IPS-18c (cell line): ENCODE data around the gene BRAF.
"Not testable (repeated sequence)": the region's sequence is repeated elsewhere in the genome, so short reads cannot be mapped to it uniquely, and the experiment has no call there.

Source experiments
- H3K4me3 ChIP-seq: 2 replicates; pipeline ENCODE4 v1.7.0; 2013; ENCODE audit warnings: low read depth, mild to moderate bottlenecking, low read length, moderate library complexity; ENCODE audit not compliant: insufficient read depth
- H3K9me3 ChIP-seq: one replicate; pipeline ENCODE4 v1.6.1; 2013; ENCODE audit warnings: mild to moderate bottlenecking, low read length, moderate library complexity; ENCODE audit not compliant: control insufficient read depth, insufficient read depth

BRAF gene

DNA sequence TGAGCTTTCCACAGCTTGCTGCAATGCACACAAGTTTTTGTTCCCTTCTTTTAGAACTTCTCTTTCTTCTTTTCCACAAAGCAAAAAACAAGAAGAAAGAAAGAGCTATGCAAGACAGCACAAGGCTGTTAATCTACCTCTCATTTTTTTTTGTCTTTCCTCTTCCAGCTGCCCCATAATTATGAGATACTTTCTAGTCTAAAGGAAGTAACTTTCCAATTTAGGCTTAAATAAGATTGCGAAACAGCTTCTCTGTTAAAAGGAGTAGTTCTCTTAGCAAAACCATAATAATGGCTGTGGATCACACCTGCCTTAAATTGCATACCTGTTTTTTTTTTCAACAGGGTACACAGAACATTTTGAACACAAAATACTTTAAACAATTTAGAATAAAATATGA, 172.2 kb downstream of the BRAF start:
- Histone ChIP-seq H3K9me3 (no peaks in the 10 kb centered on the region), H3K4me3 (no peak overlapping the region)

DNA sequence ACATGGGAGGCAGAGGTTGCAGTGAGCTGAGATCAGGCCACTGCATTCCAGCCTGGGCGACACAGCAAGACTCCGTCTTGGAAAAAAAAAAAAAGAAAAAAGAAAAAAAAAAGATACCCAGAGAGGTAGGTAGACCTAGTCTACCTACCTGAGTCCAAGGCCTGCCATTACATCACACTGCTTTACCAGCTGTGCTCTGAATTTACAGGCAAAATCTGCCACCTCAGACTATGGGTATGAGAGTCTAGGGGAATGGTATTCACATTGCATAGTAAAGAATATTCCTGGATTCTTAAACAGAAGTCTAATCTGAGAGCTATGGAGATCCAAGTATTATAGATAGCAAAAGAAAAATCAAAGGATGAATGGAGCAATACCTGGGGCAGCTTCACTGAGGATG, 178.0 kb downstream of the BRAF start:
- Histone ChIP-seq H3K9me3 (no peaks in the 10 kb centered on the region), H3K4me3 (no peak overlapping the region)

DNA sequence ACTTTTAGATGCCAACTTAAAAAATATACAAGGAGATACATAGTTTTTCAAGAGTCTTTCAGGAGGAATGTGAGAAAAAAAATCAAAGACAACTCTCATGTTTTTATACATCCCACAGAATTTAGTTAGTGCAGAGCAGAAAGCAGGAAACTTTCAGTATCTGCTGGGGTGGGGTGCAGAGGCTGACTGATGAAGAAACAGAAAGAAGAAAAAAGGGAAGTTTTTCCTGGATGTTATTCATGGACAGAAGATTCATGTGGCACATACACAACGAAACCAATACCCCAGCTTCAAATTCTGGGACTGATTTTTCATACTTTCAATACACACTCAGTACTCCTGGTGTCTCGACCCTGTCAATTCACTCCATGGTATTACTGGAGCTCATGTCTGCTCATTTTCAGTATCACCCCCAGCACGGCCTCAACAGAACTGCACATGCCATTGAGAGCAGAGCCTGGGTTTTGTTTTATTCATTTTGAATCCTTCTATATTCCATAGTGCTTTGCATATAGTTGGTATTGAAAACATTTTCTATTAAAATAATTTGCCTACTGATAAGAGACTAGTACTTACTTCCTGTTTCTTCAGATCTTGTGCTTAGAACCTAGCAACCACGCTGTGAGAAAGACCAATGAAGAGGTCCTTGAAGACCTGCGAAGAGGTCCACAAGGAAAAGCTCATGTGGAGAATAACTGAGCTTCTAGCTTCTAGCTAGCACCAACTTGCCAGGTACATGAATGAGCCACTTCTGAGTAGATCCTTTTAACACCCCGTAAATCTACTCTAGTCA, 179.3 kb downstream of the BRAF start:
- no peaks in the 10 kb centered on the region for H3K9me3 ChIP-seq
- H3K4me3 ChIP-seq = no peak overlapping the region

DNA sequence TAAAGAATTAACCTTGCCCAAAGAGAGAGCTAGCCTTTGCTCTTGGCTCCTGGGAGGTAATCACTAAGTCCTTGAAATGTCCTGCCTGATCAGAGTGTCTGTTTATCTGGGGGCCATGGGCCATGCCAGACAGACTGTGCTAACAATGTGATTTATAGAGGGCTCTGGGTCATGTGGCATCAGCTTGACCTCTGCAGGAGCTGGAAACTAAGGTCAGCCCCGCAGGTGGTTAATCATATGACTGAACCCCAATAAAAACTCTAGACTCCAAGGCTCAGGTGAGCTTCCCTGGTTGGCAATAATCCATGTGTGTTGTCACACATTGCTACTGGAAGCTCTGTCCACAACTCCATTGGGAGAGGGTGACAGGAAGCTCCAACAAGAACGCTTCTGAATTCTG, 180.7 kb downstream of the BRAF start:
- Histone ChIP-seq H3K9me3 (no peaks in the 10 kb centered on the region), H3K4me3 (no peak overlapping the region)

DNA sequence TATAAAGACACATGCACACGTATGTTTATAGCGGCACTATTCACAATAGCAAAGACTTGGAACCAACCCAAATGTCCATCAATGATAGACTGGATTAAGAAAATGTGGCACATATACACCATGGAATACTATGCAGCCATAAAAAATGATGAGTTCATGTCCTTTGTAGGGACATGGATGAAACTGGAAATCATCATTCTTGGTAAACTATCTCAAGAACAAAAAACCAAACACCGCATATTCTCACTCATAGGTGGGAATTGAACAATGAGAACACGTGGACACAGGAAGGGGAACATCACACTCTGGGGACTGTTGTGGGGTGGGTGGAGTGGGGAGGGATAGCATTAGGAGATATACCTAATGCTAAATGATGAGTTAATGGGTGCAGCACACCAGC, 181.5 kb downstream of the BRAF start:
- H3K9me3 ChIP-seq = not testable (repeated sequence)

DNA sequence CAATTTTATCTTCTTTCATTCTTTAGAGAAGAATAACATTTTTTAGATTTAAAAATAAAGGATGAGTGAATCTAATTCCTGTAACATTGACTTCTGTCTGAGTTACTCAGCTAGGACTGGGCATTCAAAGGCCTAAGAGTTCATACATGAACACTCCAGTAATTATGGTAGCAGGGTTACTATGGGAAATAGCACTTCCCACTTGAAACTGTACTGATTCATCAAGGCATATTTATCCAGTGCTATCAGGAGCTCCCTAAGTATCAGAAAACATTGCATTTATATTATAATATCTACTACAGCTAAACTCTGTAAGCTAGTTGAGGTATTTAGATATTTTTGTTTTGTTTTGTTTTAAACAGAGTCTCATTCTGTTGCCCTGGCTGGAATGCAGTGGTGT, 186.4 kb downstream of the BRAF start:
- no peak overlapping the region for H3K4me3 ChIP-seq
- H3K9me3 ChIP-seq = no peaks in the 10 kb centered on the region

More for the DNA sequence above, 181.5 kb downstream of the BRAF start:
- not testable (repeated sequence) for H3K4me3 ChIP-seq

DNA sequence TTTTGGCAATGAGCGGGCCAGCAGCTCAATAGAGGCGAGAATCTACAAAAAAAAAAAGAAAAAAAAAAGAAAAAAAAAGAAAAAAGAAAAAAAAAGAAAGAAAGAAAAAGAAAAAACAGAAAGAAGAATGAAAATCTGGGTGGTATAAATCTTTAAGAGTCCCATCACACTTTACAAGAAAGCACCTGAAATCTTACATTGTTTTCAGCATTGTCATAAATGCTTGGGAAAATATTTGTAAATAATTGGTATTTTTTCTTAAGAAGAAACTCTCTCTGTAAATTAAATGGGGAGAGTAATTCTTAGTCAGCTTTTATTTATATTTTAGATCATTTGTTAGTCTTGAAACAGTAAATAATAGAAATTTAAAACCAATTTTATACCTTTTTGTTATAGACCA, 190.0 kb downstream of the BRAF start:
- Histone ChIP-seq H3K4me3 (no peak overlapping the region), H3K9me3 (no peaks in the 10 kb centered on the region)

DNA sequence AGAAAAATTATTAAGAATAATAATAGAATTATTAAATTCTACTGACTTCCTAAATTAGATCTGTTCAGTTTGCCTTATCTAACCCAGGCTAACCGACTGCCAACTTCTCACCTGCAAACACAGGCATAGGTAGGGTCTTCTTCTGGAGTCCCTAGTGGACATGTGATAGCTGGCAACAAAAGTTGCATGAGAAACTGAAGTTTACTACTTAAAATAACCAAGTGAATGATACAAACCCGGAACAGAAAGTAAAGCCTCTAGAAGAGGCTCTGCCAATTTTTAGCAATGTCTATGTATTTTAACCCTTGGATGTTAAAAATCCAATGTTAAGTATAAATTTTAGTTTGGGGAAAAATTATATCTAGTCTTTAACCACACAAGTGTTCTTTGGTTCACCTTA, 190.6 kb downstream of the BRAF start:
- H3K4me3 ChIP-seq = no peak overlapping the region
- H3K9me3 ChIP-seq = no peaks in the 10 kb centered on the region

DNA sequence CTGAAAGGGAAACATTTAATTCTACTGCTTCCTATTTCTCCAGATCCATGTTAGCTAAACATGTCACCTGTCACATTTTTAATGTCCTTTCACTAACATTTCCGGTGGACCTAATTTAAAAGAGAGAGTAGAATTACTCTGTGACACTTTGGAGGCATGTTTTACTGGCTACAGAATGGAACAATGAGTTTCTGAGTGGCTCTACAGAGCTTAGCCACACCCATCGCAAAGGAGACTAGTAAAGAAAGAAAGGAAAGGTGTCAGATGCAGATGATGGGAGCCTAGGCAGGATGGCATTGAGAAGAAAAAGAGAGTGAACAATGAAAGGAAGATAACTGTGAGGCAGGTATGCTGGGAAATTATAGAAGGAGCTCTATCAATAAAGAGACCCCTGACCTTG, 192.3 kb downstream of the BRAF start:
- no peaks in the 10 kb centered on the region for H3K9me3 ChIP-seq

DNA sequence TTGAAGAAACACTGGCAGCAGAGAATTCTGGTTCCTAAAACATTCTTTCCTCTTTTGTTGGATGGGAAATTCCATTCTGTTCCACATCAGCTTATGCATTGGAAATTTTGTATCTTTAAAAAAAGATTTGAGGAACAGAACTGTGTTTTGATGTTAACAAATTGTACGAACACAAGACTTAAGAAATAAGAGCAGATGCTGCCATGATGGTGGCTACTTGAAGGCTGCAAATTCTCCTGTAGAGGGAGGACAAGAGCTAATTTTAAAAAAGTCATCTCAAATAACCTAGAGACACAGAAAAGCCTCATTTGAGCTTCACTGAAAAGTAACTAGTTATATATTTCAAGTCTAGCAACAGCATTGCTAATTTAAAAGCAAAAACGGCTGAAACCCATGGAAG, 198.4 kb downstream of the BRAF start:
- no peak overlapping the region for H3K4me3 ChIP-seq
- no peaks in the 10 kb centered on the region for H3K9me3 ChIP-seq

More for the DNA sequence above, 192.3 kb downstream of the BRAF start:
- no peak overlapping the region for H3K4me3 ChIP-seq

DNA sequence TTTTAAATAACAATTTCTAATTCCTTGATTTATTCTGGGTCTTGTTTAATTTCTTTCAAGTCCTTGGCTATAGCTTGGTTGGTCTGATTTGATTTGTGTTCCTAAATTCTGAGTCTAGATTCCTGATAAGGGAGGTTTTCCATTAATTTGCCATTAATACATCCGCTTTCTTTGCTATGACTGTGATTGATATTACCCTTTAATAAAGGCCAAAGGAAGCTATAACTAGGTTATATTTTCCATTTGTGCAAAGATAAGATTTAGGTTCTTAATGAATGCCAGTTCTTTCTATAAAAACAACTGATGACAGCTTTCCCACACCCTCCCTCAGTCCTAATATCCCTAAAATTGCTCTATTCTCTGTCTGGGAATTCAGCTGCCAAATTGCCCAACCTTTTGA, 200.0 kb downstream of the BRAF start:
- Histone ChIP-seq H3K4me3 (no peak overlapping the region), H3K9me3 (no peaks in the 10 kb centered on the region)

DNA sequence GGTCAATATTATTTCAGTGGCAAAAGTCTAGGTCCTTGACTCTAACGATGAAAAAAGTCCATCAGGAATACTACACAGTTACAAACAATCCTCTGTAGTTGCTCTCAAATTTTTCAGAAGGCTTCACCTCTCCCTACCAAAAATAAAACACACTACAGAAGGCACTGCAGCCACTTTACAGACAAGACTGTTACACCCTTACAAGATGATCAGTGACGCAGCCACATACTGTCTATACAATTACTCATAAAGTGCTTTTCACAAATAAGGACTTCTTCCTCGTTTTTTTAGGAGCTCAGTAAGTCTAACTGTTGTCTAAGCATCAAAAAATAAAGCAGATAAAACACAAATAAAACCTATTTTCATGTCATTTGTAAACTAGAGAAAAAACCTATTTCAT, 201.2 kb downstream of the BRAF start:
- H3K9me3 ChIP-seq = no peaks in the 10 kb centered on the region
- no peak overlapping the region for H3K4me3 ChIP-seq

DNA sequence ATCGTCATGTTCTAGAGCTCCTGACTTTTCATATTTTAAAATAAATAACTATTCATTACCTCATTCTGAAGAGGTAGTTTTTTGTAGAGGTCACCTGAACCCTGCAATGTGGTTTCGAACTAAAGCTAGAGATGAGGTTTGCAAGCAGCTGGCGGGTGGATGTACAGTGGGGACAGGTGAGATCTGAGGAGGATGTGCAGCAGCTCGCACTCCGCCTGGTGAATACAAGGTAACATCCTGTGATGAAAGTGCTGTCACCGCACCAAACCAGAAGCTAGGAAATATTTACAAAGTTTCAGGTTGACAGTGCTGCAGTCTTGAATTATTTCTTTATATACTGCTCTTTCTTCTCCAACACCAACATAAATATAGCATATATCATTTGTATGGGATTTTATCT, 201.7 kb downstream of the BRAF start:
- no peak overlapping the region for H3K4me3 ChIP-seq

DNA sequence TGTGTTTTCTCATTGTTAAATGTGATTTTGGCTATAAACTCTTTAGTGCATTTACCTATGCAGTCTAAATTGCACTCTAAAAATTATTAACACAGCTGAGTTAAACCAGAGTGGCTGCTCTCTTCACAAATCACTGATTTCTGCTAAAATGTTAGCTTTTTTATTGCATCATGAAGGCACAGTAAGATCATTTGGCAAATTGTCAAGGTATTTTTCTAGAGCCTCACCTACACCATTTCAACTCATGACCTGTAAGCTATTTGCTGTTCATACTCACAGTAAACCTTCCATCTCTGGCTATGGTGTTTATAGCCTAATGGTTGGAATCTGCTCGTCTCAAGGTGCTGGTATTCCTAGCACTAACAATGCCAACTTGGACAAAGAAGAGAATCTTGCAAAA, 202.5 kb downstream of the BRAF start:
- H3K9me3 ChIP-seq = no peaks in the 10 kb centered on the region
- no peak overlapping the region for H3K4me3 ChIP-seq

More for the DNA sequence above, 201.7 kb downstream of the BRAF start:
- H3K9me3 ChIP-seq = no peaks in the 10 kb centered on the region

DNA sequence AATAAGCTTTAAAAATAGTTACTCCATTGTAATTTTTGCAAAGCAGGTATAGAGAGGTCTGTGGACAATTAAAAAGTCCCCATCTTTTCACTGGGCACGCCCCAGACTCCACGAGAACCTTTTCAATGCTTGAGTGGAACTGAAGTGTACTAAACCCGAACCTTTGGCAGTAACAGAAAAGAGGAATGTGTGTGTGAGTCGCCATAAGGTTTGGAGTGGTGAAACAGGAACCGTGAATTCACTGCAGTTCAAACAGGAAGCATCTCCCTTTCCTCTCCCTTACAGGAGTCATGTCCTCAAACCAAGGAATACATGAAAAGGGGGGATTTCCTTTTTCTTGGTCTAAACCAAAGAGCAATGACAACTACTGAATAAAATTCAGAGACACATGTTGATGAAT, 205.0 kb downstream of the BRAF start:
- Histone ChIP-seq H3K9me3 (no peaks in the 10 kb centered on the region), H3K4me3 (no peak overlapping the region)

DNA sequence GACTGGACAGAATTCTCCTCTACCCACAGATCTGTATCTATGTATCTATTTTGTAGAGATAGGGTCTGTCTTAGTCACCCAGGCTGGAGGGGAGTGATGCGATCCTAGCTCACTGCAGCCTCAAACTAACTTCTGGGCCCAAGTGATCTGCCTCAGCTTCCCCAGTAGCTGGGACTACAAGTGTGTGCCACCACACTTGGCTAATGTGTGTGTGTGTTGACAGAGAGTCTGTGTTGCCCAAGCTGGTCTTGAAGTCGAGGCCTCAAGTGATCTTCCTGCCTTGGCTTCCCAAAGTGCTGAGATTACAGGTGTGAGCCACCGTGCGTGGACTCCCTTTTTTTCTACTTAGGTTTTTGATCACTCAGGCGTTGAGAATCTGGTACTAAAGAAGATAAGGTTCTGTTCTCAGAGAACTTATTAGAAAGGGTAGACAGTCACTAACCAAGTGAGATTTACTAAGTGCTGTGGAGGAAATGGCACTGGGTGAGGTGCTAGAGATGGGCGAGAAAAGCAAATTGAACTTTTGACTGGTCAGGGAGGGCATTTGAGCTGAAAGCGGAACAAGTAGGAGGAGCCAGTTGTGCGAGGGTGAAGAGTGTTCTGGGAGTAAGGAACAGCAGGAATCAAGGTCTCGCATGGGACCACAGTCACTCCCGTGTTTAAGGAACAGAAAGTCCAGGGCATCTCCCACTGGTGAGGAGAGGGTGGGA, 210.2 kb downstream of the BRAF start:
- H3K9me3 ChIP-seq = no peaks in the 10 kb centered on the region

DNA sequence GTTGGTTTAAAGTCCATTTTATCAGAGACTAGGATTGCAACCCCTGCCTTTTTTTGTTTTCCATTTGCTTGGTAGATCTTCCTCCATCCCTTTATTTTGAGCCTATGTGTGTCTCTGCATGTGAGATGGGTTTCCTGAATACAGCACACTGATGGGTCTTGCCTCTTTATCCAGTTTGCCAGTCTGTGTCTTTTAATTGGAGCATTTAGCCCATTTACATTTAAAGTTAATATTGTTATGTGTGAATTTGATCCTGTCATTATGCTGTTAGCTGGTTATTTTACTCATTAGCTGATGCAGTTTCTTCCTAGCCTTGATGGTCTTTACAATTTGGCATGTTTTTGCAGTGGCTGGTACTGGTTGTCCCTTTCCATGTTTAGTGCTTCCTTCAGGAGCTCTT, 212.3 kb downstream of the BRAF start:
- not testable (repeated sequence) for H3K4me3 ChIP-seq, H3K9me3 ChIP-seq

More for the DNA sequence above, 210.2 kb downstream of the BRAF start:
- no peak overlapping the region for H3K4me3 ChIP-seq

DNA sequence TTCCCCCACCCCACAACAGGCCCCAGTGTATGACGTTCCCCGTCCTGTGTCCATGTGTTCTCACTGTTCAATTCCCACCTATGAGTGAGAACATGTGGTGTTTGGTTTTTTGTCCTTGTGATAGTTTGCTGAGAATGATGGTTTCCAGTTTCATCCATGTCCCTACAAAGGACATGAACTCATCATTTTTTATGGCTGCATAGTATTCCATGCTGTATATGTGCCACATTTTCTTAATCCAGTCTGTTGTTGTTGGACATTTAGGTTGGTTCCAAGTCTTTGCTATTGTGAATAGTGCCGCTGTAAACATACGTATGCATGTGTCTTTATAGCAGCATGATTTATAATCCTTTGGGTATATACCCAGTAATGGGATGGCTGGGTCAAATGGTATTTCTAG, 216.0 kb downstream of the BRAF start:
- not testable (repeated sequence) for H3K4me3 ChIP-seq, H3K9me3 ChIP-seq
